NB4 (cell line): ENCODE data around the gene SLC38A10.

Experiments
- CTCF ChIP-seq: IDR thresholded peaks from one replicate; pipeline ENCODE4 v1.5.1; 2012; ENCODE audit warnings: low read depth, low read length
- POLR2A ChIP-seq: IDR thresholded peaks from 2 replicates; pipeline ENCODE4 v1.6.1; 2011; ENCODE audit warnings: mild to moderate bottlenecking; ENCODE audit not compliant: insufficient read length; ENCODE audit errors: extremely low read depth
- TF ChIP-seq, protein P1 (sequence below): IDR thresholded peaks from 2 replicates; pipeline ENCODE4 v1.6.1; 2011; ENCODE audit warnings: low read depth, low read length

- TF ChIP-seq POLR2A = no peak
- no peak for TF ChIP-seq CTCF
- TF ChIP-seq, protein P1, sequence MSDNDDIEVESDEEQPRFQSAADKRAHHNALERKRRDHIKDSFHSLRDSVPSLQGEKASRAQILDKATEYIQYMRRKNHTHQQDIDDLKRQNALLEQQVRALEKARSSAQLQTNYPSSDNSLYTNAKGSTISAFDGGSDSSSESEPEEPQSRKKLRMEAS = no peak
Measured at GRCh38 chr17:81317961-81318605, 23.0 kb upstream of the SLC38A10 start.
